GM19397 (cell line): ENCODE measurements around the gene KCNA1.

Experiments
- ATAC-seq: cut with Tn5 transposase; IDR thresholded peaks from one replicate; pipeline ENCODE4 v1.9.1; 2021; ENCODE audit warnings: mild to moderate bottlenecking, moderate library complexity; ENCODE audit not compliant: unreplicated experiment

Gene KCNA1

DNA sequence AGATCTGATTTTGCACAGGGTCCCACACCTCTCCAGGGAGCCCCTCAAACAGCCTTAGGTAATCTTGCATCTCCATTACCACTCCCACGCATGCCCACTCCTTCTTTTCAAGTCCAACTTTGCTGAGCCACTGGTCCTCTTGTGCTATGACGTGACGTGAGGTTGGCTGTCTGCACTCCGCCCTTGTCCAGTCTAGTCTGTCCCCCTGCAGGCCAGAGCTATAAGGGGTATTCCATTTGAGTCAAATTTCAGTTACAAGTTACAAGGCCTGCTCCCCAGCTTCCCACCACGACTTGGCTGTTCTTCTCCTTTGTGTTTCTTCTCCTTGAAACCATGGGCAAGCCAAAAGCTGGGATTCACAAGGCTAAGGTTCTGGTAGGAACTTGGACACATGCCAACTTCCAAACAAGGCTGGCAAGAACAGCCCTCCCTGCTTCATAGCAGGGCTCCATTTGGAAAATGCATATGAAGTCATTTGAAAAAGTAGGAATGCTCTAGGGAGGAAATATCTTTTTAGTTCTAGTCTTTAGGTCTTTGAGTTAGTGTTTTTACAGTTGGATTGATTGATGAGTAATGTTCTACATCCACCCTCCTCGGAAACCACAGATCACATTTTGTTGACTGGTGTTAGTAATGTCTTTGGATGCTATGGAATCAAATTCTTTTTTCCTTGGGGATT lies 49.1 kb downstream of the KCNA1 start:
- no peak for ATAC-seq

DNA sequence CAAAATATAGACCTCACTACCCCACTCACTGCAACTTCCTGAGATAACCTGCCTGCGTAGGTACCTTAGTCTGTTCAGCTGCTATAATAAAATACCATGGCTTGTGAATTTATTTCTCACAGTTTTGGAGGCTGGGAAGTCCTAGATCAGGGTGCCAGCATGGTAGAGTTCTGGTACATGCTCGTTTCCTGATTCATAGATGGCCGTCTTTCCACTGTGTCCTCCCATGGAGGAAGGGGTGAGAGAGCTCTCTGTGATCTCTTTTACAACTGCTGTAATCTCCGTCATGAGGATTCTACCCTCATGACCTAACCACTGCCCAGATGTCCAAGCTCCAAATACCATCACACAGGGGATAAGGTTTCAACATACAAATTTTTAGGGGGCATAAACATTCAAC lies 49.7 kb downstream of the KCNA1 start:
- no peak for ATAC-seq

DNA sequence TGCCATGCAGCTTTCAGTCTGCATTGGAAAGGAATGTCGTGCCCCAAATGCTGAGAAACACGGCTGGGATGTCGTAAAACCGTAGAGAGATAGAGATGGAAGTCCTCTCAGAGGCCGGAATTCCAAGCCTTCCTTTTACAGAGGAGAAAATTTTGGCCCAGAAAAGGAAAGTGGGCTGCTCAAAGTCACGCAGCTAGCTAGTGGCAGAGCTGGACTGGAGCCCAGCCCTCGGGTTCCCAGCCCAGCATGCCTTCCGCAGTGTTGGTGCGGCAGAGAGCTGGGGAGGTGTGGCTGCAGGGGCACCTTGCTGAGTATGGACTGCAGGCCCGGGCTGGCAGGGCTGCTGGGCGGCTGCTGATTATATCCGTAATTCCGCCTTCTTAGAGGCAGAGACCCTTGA lies 50.3 kb downstream of the KCNA1 start:
- ATAC-seq = no peak

DNA sequence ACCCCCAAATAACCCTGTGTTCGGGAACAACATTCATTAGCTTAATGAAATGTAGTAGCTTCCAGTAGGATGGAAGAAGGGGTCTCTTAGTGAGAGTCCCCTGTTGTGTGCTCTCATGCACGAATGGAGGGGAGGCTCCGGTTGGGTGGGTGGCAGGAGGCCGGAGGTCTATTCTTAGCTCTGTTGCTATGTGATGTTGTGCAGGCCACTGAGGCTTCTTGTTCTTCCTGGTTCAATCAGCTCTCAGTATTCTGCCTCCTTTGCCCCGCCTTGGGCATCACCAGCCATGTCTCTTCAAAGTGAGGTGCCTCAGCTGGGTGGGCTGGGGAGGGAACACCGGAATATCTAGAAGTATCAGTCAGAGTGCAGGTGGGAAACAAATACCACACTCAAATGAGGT lies 50.8 kb downstream of the KCNA1 start:
- no peak for ATAC-seq

DNA sequence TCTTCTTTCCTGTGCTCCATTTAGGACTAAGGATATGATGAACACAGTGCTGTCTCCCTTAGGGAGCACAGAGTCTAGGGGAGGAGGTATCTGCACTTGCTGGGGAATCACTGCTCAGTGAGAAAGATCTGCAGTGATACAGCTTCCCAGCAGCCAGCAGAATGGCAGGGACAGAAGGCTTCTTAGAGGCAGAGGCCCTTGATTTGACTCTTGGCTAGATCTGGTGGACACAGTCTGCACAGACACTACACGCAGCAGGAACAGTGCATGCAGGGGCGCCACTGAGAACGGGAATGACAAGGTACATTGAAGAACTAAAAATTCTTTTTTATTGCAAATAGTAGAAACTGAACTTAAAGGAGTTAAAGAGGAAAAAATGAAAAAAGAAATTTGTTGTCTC lies 51.6 kb downstream of the KCNA1 start:
- ATAC-seq = no peak

DNA sequence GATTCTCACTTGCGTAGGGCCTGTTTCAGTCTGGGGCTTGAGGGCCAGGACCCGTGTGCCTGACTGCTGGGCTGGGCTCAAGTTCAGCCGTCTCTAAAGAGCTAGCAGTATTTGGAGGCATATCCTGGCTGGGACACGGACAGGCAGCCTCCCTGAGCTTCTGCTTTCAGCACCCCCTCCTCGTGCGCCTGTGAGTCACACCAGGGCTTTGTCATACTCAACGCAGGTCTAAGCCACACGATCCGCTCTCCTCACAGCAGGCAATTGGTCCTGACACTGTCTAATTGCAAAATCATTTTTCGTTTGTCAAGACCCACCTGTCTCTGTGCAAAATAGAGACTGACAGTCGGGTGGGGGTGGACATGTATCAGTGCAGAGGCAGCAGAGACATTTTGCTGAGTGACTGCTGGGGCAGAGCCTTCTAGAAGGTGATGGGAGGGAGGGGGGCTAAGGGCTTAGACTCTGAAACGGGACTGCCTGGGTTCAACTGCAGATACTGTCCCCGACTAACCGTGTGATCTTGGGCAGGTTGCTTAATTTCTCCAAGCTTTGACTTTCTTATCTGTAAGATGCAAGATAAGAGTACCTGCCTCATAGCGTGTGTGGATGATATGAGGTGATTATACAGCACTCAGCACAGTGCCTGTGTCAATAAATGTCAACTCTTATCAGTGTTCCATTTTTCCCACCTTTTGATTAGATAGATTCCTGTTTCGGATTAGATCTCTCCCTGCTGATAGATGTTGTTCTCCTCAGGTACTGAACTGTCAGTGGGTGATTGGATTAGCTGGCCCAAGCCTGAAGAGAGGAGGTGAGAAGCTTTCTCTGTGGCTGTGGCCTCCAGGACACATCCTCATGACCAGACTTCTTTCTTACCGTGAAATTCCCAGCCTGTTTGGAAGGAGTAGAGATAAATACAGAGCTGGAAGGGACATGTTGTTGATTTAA lies 53.1 kb downstream of the KCNA1 start:
- no peak for ATAC-seq
